ENCODE measurements around the gene INPP5E. TPM values are rescaled to one million over a fixed set of nuclear protein-coding genes. Genes with fewer than 3 reads are reported as not detected.
A peak's percentile ranks its signal among the peaks of the same experiment; 100 is the strongest.

Gene INPP5E
- total RNA-seq, 4 donors from 2014 or later = 10.2 to 21.3 (median 13.4) TPM

GRCh38 chr9:136438548-136439480, 831 bp downstream of the INPP5E start:
- DNase-seq = peak; percentile 35 to 40
- H3K4me1 ChIP-seq = peaks cover 17 to 25% of the 10 kb centered on the region in 2 donors
- H3K27ac ChIP-seq = peak overlapping the region in 1 of 3 donors; percentile 58
- peaks cover 12 to 25% of the 10 kb centered on the region in 2 donors for H3K36me3 ChIP-seq
- peak overlapping the region; percentile 48 to 92 (median 61) for H3K4me3 ChIP-seq (replicated peaks in 1 of 3)
- no peak for TF ChIP-seq POLR2A (IDR thresholded peaks at IDR 0.05)
- TF ChIP-seq, protein P1, sequence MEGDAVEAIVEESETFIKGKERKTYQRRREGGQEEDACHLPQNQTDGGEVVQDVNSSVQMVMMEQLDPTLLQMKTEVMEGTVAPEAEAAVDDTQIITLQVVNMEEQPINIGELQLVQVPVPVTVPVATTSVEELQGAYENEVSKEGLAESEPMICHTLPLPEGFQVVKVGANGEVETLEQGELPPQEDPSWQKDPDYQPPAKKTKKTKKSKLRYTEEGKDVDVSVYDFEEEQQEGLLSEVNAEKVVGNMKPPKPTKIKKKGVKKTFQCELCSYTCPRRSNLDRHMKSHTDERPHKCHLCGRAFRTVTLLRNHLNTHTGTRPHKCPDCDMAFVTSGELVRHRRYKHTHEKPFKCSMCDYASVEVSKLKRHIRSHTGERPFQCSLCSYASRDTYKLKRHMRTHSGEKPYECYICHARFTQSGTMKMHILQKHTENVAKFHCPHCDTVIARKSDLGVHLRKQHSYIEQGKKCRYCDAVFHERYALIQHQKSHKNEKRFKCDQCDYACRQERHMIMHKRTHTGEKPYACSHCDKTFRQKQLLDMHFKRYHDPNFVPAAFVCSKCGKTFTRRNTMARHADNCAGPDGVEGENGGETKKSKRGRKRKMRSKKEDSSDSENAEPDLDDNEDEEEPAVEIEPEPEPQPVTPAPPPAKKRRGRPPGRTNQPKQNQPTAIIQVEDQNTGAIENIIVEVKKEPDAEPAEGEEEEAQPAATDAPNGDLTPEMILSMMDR (IDR thresholded peaks at IDR 0.05) = no peak
- 0 to 1% methylated on average over 12 to 14 of the region's 91 CpGs for WGBS, 2 donors
- H3K27me3 ChIP-seq = no peaks in the 10 kb centered on the region
- intact Hi-C loops (cut with DNase I) = loop anchor here (5.0 kb wide), 1 partner anchor 37 kb away; the partner anchor contains the start of gene SNAPC4
- no peaks in the 10 kb centered on the region for H3K9me3 ChIP-seq

GRCh38 chr9:136437839-136438547, 1.7 kb downstream of the INPP5E start:
- Histone ChIP-seq H3K9me3 (no peaks in the 10 kb centered on the region), H3K4me1 (peaks cover 17 to 25% of the 10 kb centered on the region in 2 donors), H3K36me3 (peaks cover 4 to 17% of the 10 kb centered on the region in 2 donors), H3K27me3 (no peaks in the 10 kb centered on the region), H3K4me3 (replicated peaks in 1 of 3) (peak overlapping the region in 2 of 3 donors; percentile 61 to 92), H3K27ac (no peak overlapping the region)
- no peak for TF ChIP-seq POLR2A (IDR thresholded peaks at IDR 0.05)
- TF ChIP-seq, protein P1 (IDR thresholded peaks at IDR 0.05) = no peak
- 55 to 61% methylated on average over 34 to 37 of the region's 37 CpGs for WGBS, 2 donors
- no peak for DNase-seq
- intact Hi-C loops (cut with DNase I) = loop anchor here (5.0 kb wide), 1 partner anchor 36 kb away; the partner anchor contains the start of gene SNAPC4

- DNase-seq = no peak
- TF ChIP-seq, protein P1 (IDR thresholded peaks at IDR 0.05) = no peak
- TF ChIP-seq POLR2A (IDR thresholded peaks at IDR 0.05) = no peak
- H3K4me3 ChIP-seq (replicated peaks in 1 of 3) = peak overlapping the region in 1 of 3 donors; percentile 8
- H3K27me3 ChIP-seq = no peaks in the 10 kb centered on the region
- peaks cover 0 to 12% of the 10 kb centered on the region in 2 donors for H3K36me3 ChIP-seq
- WGBS, 2 donors = 67 to 68% methylated on average over 6 to 8 of the region's 8 CpGs
- no peak overlapping the region for H3K27ac ChIP-seq
- H3K9me3 ChIP-seq = no peaks in the 10 kb centered on the region
- peaks cover 17 to 25% of the 10 kb centered on the region in 2 donors for H3K4me1 ChIP-seq
- intact Hi-C loops (cut with DNase I) = loop anchor here (5.0 kb wide), 1 partner anchor 35 kb away; the partner anchor contains the start of gene SNAPC4
Observed at GRCh38 chr9:136437430-136437829, 2.2 kb downstream of the INPP5E start.

- no peaks in the 10 kb centered on the region for H3K27me3 ChIP-seq
- WGBS, 2 donors = 90 to 93% methylated on average over 17 to 19 of the region's 25 CpGs
- H3K4me1 ChIP-seq = peaks cover 17 to 25% of the 10 kb centered on the region in 2 donors
- H3K36me3 ChIP-seq = peaks cover 0 to 7% of the 10 kb centered on the region in 2 donors
- no peaks in the 10 kb centered on the region for H3K9me3 ChIP-seq
- no peak for DNase-seq
- TF ChIP-seq, protein P1 (IDR thresholded peaks at IDR 0.05) = no peak
- TF ChIP-seq POLR2A (IDR thresholded peaks at IDR 0.05) = no peak
- no peak overlapping the region for H3K4me3 ChIP-seq (replicated peaks in 1 of 3)
- intact Hi-C loops (cut with DNase I) = loop anchor here (5.0 kb wide), 1 partner anchor 34 kb away; the partner anchor contains the start of gene SNAPC4
- H3K27ac ChIP-seq = no peak overlapping the region
Observed at GRCh38 chr9:136436055-136436634, 3.5 kb downstream of the INPP5E start.
